Heart left ventricle (tissue), 13 donors: Measurements from ENCODE around the gene TPST2.

ENCODE experiments used
- POLR2A ChIP-seq, 2 donors: fragments of 450-650 bp; IDR thresholded peaks; one replicate each; pipeline ENCODE4 v1.6.1; 2017; ENCODE audit warnings: antibody characterized with exemption in 2 of 2, mild to moderate bottlenecking in 2 of 2, moderate library complexity in 2 of 2
- TF ChIP-seq, protein P1 (sequence below), 12 donors: fragments of 200-600 bp; sonication (generic) in 4 of 12; IDR thresholded peaks; one replicate each; pipeline versions ENCODE4 v1.5.0 to v1.8.0; 2018 to 2022; ENCODE audit warnings: antibody characterized with exemption in 12 of 12, mild to moderate bottlenecking in 5 of 12
- donor health status: ischemic (EF 13 %, LVEDD 7.1; RV severe dilation, severe dysfunction).
- donor health status: DM: no; HTN: yes; CAD: no.
- donor health status: DM: no; HTN: no; CAD: no.
- donor health status: ischemic (EF 25% LVEDD 6.9; RV normal size, moderate dysfunction).
- donor health status: ischemic (EF 25% LVEDD 5.7; RV mildly dilated, moderate dysfunction).
- donor health status: ischemic (EF 35%, LVEDD 5.7; RV mildly dilated, moderate dysfunction).
- donor health status: nonischemic (EF 11% LVEDD 7.7; RV severe dilation, severe dysfunction).
- donor health status: DM: yes; HTN: yes; CAD: no.
- donor health status: PGD.
- donor health status: ischemic (EF 29% LVEDD 5.4; RV normal size, mild dysfunction).
- donor health status: nonischemic (EF 23%, LVEDD 6.1; RV moderate dilation, normal function).

DNA sequence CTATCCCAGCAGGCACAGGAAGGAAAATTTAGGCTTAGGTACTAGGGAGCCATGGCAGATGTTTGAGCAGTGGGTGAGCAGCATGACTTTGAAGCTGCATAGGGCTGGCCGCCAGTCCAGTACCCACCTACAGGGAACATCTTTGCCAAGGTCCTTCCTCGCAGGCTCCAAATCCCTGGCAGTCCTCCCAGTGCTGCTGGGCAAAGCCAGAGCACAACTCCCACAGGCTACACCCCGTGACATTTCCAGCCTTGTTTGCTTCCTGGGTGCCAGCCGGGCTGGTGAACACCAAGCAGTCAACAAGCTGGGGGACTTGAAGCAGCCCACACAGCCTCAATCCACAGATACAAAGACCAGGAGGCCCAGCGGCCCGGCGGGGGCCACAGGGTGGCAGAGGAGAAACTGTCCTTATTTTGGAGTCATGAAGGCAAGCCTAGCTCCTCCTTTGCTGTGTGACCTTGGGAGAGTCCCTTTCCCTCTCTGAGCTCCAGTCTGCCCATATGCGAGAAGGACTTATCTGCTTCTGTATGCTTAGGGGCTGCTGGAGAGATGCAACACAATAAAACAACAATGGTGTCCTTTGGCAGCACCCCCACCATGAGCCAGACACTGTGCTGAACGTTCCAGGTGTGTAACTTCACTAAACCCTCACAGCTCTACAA lies 28.0 kb downstream of the TPST2 start:
- no peak for TF ChIP-seq POLR2A (IDR thresholded peaks at IDR 0.05)
- TF ChIP-seq, protein P1, sequence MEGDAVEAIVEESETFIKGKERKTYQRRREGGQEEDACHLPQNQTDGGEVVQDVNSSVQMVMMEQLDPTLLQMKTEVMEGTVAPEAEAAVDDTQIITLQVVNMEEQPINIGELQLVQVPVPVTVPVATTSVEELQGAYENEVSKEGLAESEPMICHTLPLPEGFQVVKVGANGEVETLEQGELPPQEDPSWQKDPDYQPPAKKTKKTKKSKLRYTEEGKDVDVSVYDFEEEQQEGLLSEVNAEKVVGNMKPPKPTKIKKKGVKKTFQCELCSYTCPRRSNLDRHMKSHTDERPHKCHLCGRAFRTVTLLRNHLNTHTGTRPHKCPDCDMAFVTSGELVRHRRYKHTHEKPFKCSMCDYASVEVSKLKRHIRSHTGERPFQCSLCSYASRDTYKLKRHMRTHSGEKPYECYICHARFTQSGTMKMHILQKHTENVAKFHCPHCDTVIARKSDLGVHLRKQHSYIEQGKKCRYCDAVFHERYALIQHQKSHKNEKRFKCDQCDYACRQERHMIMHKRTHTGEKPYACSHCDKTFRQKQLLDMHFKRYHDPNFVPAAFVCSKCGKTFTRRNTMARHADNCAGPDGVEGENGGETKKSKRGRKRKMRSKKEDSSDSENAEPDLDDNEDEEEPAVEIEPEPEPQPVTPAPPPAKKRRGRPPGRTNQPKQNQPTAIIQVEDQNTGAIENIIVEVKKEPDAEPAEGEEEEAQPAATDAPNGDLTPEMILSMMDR (IDR thresholded peaks at IDR 0.05): no peak
